ENCODE data around the gene METTL26. TPM values are rescaled to one million over a fixed set of nuclear protein-coding genes. Genes with fewer than 3 reads are reported as not detected.

METTL26 gene
- total and polyA plus RNA-seq, 2 of the 4 experiments (the other 2 are of a cell fraction): 46.8 to 128 TPM

- Histone ChIP-seq H3K79me1 (ENCODE audit: low read depth in 1 of 2, low read length in 2 of 2) (peaks cover 19 to 85% of the 10 kb centered on the region in 2 experiments; a peak in 3 of 4 replicates), H3K4me3 (ENCODE audit: insufficient read depth, low read depth, low read length) (no peak overlapping the region), H2AFZ (replicated peaks; ENCODE audit: low read length, poor library complexity) (no peak overlapping the region), H3K27ac (ENCODE audit: insufficient read depth, low read length) (no peak overlapping the region), H2BK120ac (ENCODE audit: low read depth, low read length) (no peak overlapping the region), H2BK15ac (ENCODE audit: low read depth, low read length) (no peak overlapping the region), H3K27me3 (ENCODE audit: control insufficient read depth, insufficient read depth, low read length) (no peaks in the 10 kb centered on the region), H3K9me1 (ENCODE audit: insufficient read depth, low read length) (peaks cover 6% of the 10 kb centered on the region; the same call in 1 of the 2 replicates), H3K23ac (ENCODE audit: low read depth, low read length) (no peak overlapping the region), H2AK9ac (replicated peaks; ENCODE audit: low read depth, low read length, poor library complexity) (no peak overlapping the region), H3K9me3 (ENCODE audit: control insufficient read depth, insufficient read depth, low read length) (no peaks in the 10 kb centered on the region), H3K56ac (ENCODE audit: extremely low read depth, insufficient read depth, low read length) (no peak overlapping the region), H3K18ac (ENCODE audit: low read depth, low read length) (no peak overlapping the region), H3K36me3 (ENCODE audit: control insufficient read depth, insufficient read depth, low read length) (peaks cover 8% of the 10 kb centered on the region; the same call in 1 of the 2 replicates), H3K14ac (replicated peaks; ENCODE audit: low read depth, low read length) (no peak overlapping the region), H2BK20ac (ENCODE audit: low read depth, low read length) (no peak overlapping the region), H3K4me2 (ENCODE audit: low read depth, low read length) (no peak overlapping the region), H4K91ac (ENCODE audit: insufficient read depth, low read depth, low read length) (no peak overlapping the region), H4K8ac (ENCODE audit: low read depth in 2 of 2, low read length in 2 of 2) (no peak overlapping the region), H2AK5ac (ENCODE audit: low read depth, low read length) (no peak overlapping the region), H3K9ac (ENCODE audit: low read depth, low read length) (no peak overlapping the region), H3K4ac (ENCODE audit: low read depth, low read length) (no peak overlapping the region), H2BK5ac (ENCODE audit: low read depth, low read length, poor library complexity, severe bottlenecking) (no peak overlapping the region), H4K5ac (ENCODE audit: low read depth, low read length) (no peak overlapping the region), H4K20me1 (ENCODE audit: insufficient read depth, low read length) (peaks cover 54% of the 10 kb centered on the region), H3K4me1 (ENCODE audit: control insufficient read depth, insufficient read depth, low read length) (peaks cover 2% of the 10 kb centered on the region; the same call in 1 of the 2 replicates)
- CTCF ChIA-PET: no interaction called here
- intact Hi-C loops (cut with micrococcal nuclease) (no loop called here), dilution Hi-C loops (cut with HindIII; ENCODE audit: low sequenced_read_pairs, unreplicated experiment) (no loop called here), in situ Hi-C loops (cut with MboI; ENCODE audit: low sequenced_read_pairs) (no loop called here)
- POLR2A ChIA-PET (ENCODE audit: unreplicated experiment): no interaction called here
- TF ChIP-seq BHLHE40 (IDR thresholded peaks at IDR 0.05; ENCODE audit: low read depth, low read length) (no peak), CHD1 (IDR thresholded peaks at IDR 0.05; ENCODE audit: low read depth, low read length) (no peak), ELK1 (IDR thresholded peaks at IDR 0.05; ENCODE audit: borderline replicate concordance, low read depth, low read length) (no peak), MAZ (IDR thresholded peaks at IDR 0.05; ENCODE audit: borderline replicate concordance, low read depth, low read length) (no peak), SMC3 (IDR thresholded peaks at IDR 0.05; ENCODE audit: low read depth, low read length) (no peak), RFX5 (IDR thresholded peaks at IDR 0.05; ENCODE audit: low read depth, low read length) (no peak), MAFK (IDR thresholded peaks at IDR 0.05; ENCODE audit: low read depth, low read length) (no peak), FOS (IDR thresholded peaks at IDR 0.05; ENCODE audit: low read depth, low read length) (no peak)
- BruUV-seq (replicated peaks): no TSS peak
- 93% methylated on average over 32 of the region's 34 CpGs; no CpG with 5 or more reads in 1 of the 2 experiments for WGBS, 2 experiments (ENCODE audit: extremely low coverage in 2 of 2, insufficient read length in 1 of 2)
- no peak for DNase-seq
- no peak for ATAC-seq (ENCODE audit: low read depth)
Observed at GRCh38 chr16:595942-596735, 40.0 kb downstream of the METTL26 start.

Measured in IMR-90 (cell line).